Ovary (tissue), 9 donors: Measurements from ENCODE around the gene STAT6. TPM values are rescaled to one million over a fixed set of nuclear protein-coding genes. Genes with fewer than 3 reads are reported as not detected.

Experiments used
- DNase-seq, 5 donors: peaks; one replicate each; pipeline ENCODE4 v3.0.0-alpha.2; 2019 to 2020
- H3K27ac ChIP-seq, 2 donors: fragments of 200-600 bp; one replicate each; pipeline versions ENCODE4 v1.5.1 to v1.8.0; 2019 to 2022
- H3K27me3 ChIP-seq: fragments of 200-600 bp; one replicate; pipeline ENCODE4 v1.8.0; 2022
- H3K36me3 ChIP-seq: fragments of 200-600 bp; sonication (generic); one replicate; pipeline ENCODE4 v1.5.1; 2019
- H3K4me1 ChIP-seq: one replicate; pipeline ENCODE4 v1.8.1; 2013; ENCODE audit warnings: mild to moderate bottlenecking, moderate library complexity; ENCODE audit not compliant: insufficient read depth
- H3K4me3 ChIP-seq: fragments of 200-600 bp; sonication (generic); one replicate; pipeline ENCODE4 v1.5.1; 2017
- H3K9me3 ChIP-seq, 2 donors: fragments of 200-600 bp in 1 of 2; sonication (generic) in 1 of 2; one replicate each; pipeline versions ENCODE4 v1.5.1 to v1.8.1; 2013 to 2019; ENCODE audit warnings: mild to moderate bottlenecking in 1 of 2, moderate library complexity in 1 of 2
- CTCF ChIP-seq, 3 donors: fragments of 450-650 bp in 2 of 3; fragments of 200-600 bp in 1 of 3; IDR thresholded peaks; one replicate each; pipeline versions ENCODE4 v1.5.1 to v1.8.0; 2016 to 2022; ENCODE audit warnings: antibody characterized with exemption in 3 of 3, mild to moderate bottlenecking in 1 of 3
- EP300 ChIP-seq: sonication (generic); formaldehyde crosslinking; IDR thresholded peaks from one replicate; pipeline ENCODE4 v1.6.1; 2017; ENCODE audit warnings: antibody characterized with exemption
- POLR2A ChIP-seq: fragments of 450-650 bp; IDR thresholded peaks from one replicate; pipeline ENCODE4 v1.6.1; 2017; ENCODE audit warnings: antibody characterized with exemption, mild to moderate bottlenecking, moderate library complexity
- WGBS, 3 donors: extraction: QIAGEN DNeasy Blood & Tissue Kit in 1 of 3; methylation state at CpG; one replicate each; pipeline versions ENCODE4 v1.1.5 to v1.1.7; 2013 to 2017; 5-methylcytosine and 5-hydroxymethylcytosine counted together
- intact Hi-C, 4 donors: fragments of 100-400 bp; cut with DNase I; formaldehyde crosslinking; loops; one replicate each; pipeline versions ENCODE4 v1.11.0 to v1.15.1; 2022 to 2023
- polyA plus RNA-seq, 2 donors: library from polyadenylated mRNA; stranded (reverse); fragments of 200-250 nt in 1 of 2; fragments of 350-450 nt in 1 of 2; fragmentation: Illumina TruSeq in 1 of 2; extraction: RNeasy Lipid Tissue Mini Kit (QIAGEN cat#74804) in 1 of 2; gene quantifications; one replicate each; pipeline ENCODE4 v1.2.3, GENCODE V29; 2013 to 2014
- total RNA-seq, 7 donors: library from RNA; depleted of rRNA in 2 of 7; stranded (reverse); fragments of >200 nt in 2 of 7; fragmentation: NEBNext Ultra II Directional in 3 of 7; extraction: Animal tissue kit (Norgen Biotek cat#: 25700) in 3 of 7; gene quantifications; one replicate each; pipeline versions ENCODE4 v1.1.0 to v1.2.4, GENCODE V29; 2016 to 2023
- donor health status: DM: no; HTN: no; CAD: no; lungs with moderate emphysema.
- donor health status: DM: no; HTN: no; CAD: no.
- donor health status: Bipolar disorder and iron deficiency.
- donor health status: DM: yes; HTN: yes; CAD: no.
- donor health status: DM: no; HTN: no; CAD: no.
- donor health status: DM: yes; HTN: yes; CAD: no.

Gene STAT6
- total and polyA plus RNA-seq, 9 donors: 67.4 to 211 (median 166) TPM

- Histone ChIP-seq H3K9me3 (no peaks in the 10 kb centered on the region), H3K27me3 (no peaks in the 10 kb centered on the region), H3K4me3 (no peak overlapping the region), H3K27ac (peak overlapping the region; percentile 67 to 79), H3K4me1 (peaks cover 39% of the 10 kb centered on the region), H3K36me3 (no peaks in the 10 kb centered on the region)
- no peak for TF ChIP-seq CTCF (IDR thresholded peaks at IDR 0.05)
- intact Hi-C loops: no loop called here
- WGBS, 3 donors: 61 to 68% (median 67%) methylated on average over 4 of the region's 4 CpGs
- DNase-seq: peak in 1 of 5 donors; percentile 26
Observed at GRCh38 chr12:57143454-57143853, 32.3 kb upstream of the STAT6 start.

GRCh38 chr12:57142727-57143126 is 31.6 kb upstream of the STAT6 start:
- WGBS, 3 donors: 33 to 41% (median 35%) methylated on average over 7 of the region's 7 CpGs
- no peaks in the 10 kb centered on the region for H3K27me3 ChIP-seq
- peak in 1 of 5 donors; percentile 39 for DNase-seq
- no peaks in the 10 kb centered on the region for H3K9me3 ChIP-seq
- intact Hi-C loops: no loop called here
- TF ChIP-seq POLR2A (no peak), CTCF (IDR thresholded peaks at IDR 0.05) (no peak), EP300 (no peak)
- peaks cover 40% of the 10 kb centered on the region for H3K4me1 ChIP-seq
- H3K27ac ChIP-seq: peak overlapping the region; percentile 67 to 79
- no peak overlapping the region for H3K4me3 ChIP-seq
- no peaks in the 10 kb centered on the region for H3K36me3 ChIP-seq

GRCh38 chr12:57142121-57142520 is 31.0 kb upstream of the STAT6 start:
- WGBS, 3 donors: 16 to 17% (median 17%) methylated on average over 9 of the region's 9 CpGs
- Histone ChIP-seq H3K4me3 (no peak overlapping the region), H3K4me1 (peaks cover 36% of the 10 kb centered on the region), H3K27ac (peak overlapping the region; percentile 67 to 79), H3K9me3 (no peaks in the 10 kb centered on the region), H3K27me3 (no peaks in the 10 kb centered on the region), H3K36me3 (no peaks in the 10 kb centered on the region)
- DNase-seq: peak; percentile 57 to 74 (median 63)
- TF ChIP-seq EP300 (no peak), CTCF (IDR thresholded peaks at IDR 0.05) (no peak), POLR2A (no peak)
- intact Hi-C loops: no loop called here

GRCh38 chr12:57141249-57141648 is 30.1 kb upstream of the STAT6 start:
- Histone ChIP-seq H3K27me3 (no peaks in the 10 kb centered on the region), H3K4me3 (no peak overlapping the region), H3K9me3 (no peaks in the 10 kb centered on the region), H3K27ac (peak overlapping the region in 1 of 2 donors; percentile 79), H3K36me3 (no peaks in the 10 kb centered on the region), H3K4me1 (peaks cover 30% of the 10 kb centered on the region)
- WGBS, 3 donors: 74 to 77% (median 77%) methylated on average over 8 of the region's 8 CpGs
- TF ChIP-seq EP300 (no peak), CTCF (IDR thresholded peaks at IDR 0.05) (no peak), POLR2A (no peak)
- intact Hi-C loops: no loop called here
- DNase-seq: peak in 1 of 5 donors; percentile 33
